Fibroblast of peridontal ligament (primary cell): ENCODE results near the gene SLC25A5.
"Not testable (repeated sequence)": the region's sequence is repeated elsewhere in the genome, so short reads cannot be mapped to it uniquely, and the experiment has no call there.

ENCODE experiments used
- DNase-seq: peaks from one replicate; pipeline ENCODE4 v3.0.0-alpha.2; 2010; ENCODE audit errors: extremely low read depth

SLC25A5 gene

DNA sequence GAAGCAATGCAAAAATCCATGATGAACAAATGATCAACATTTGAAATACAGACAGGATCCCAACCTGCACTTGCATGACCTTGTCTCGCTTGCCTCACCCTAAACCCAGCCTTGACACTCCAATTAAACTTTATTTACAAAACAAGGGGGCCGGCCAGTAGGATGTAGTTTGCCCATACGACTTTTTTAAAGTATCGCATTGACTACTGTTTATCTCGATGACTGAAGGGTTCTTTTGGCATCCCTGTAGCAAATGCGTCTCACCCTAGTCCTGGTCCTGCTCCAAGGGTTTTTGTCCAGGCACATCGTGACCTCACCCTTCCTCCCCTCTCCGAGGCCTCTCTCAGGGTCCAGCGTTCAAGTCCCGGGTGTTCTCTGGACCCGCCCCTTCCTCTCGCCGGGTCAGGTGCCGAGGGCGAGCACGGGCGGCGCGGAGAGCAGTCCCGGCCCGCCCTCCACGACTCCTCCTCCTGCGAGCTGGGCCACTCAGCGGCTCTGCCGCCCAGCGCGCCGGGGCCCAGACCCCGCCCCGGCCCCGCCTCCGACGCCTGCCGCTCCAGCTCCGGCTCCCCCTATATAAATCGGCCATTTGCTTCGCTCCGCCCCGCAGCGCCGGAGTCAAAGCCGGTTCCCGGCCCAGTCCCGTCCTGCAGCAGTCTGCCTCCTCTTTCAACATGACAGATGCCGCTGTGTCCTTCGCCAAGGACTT lies at the start of gene SLC25A5:
Gene SLC25A5, plus strand, starts transcription at position 603 of the 709 bp plus-strand sequence. Its CDS starts 72 bp downstream, at position 675.
- DNase-seq: peak; percentile 59

DNA sequence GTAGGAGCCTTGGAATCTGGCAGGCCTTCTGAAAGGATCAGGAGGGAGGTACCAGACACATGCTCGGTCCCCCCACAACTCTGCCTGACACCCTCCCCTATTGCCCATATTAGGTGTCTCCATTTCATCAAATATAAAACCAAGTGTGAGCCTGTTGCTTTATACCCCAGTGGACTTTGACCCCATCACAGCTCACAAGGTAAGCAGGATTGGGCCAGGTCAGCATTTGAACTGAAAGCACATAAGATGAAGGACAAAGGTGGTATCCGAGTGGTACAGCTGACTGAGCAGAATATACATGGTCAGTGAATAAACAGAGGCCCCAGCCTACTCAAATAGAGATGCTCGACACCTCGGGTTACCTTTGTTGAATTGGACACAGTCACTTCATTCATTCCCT lies 49.1 kb upstream of the SLC25A5 start:
- no peak for DNase-seq

DNA sequence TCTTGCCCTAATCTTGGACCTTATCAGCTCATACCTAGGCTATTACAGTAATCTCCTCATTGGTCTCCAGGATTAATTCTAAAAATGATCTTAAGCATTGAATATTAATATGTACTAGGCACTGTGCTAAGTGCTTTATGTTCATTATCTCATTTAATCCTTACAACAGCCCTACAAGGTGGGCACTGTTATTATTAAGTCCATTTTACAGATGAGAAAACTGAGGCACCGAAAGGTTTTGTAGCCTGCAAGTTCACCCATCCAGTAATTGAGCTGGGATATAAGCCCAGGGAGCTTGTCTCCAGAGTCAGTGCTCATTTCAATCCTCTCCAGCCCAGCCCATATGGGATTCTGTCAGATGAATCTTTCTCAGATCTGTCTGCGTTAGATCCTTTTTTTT lies 48.3 kb upstream of the SLC25A5 start:
- no peak for DNase-seq

DNA sequence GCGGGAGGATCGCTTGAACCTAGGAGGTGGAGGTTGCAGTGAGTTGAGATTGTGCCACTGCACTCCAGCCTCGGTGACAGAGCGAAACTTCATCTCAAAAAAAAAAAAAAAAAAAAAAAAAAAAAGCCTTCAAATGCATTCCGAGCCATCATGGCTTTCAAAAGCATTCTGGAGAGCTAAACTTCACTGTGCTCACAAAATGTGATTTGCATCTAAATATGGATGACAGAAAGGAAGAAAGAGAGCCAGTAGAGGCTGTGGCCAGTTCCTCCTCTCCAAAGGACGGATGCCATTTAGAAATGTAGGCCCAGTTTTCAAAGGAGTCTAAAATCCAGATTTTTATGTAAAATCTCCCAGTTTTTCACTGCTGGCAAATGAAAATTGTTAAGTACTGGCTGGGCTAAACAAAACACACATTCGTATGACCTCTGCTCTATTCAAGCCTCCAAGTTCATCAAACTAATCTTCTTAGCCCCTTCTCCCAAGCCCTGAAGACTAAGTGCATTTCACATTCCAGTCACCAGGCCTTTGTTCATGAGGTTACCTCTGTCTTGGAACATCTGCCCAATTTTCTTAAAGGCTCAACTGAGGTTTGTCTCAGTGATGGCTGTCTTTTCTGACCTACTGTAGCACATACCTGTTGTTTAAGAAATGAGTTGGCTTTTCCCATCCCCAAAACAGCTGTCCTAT lies 47.1 kb upstream of the SLC25A5 start:
- DNase-seq: no peak

DNA sequence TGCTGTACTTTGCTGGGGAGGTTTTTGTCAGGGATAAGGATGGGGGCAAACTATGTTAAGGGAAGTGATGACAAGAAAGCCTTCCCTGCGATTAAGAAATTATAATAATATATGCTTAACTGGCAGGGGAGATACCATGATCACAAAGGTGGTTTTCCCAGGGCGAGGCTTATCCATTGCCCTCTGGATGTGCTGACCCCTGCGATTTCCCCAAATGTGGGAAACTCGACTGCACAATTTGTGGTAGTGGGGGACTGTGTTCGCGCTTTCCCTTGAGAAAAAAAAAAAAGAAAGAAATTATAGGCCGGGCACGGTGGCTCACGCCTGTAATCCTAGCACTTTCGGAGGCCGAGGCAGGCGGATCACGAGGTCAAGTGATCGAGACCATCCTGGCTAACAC lies 44.6 kb upstream of the SLC25A5 start:
- no peak for DNase-seq

DNA sequence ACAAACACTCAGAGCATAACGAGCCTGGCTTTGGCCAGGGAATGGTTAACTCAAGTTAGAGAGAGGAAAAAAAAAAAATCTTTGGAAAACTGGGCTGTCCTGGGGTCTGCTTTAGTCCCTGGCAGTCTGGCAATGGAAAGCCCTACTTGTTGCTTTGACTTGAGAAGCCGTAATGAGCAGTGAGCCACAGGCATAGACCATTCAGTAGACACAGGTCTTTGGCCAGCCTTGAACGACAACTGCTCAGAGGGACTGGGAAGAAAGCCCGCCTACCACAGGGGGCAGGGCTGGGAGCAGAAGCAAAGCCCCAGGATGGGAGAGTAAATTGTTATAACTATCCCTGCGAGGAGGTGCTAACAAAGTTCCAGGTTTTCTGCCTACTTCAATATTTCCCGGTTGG lies 43.2 kb upstream of the SLC25A5 start:
- no peak for DNase-seq

DNA sequence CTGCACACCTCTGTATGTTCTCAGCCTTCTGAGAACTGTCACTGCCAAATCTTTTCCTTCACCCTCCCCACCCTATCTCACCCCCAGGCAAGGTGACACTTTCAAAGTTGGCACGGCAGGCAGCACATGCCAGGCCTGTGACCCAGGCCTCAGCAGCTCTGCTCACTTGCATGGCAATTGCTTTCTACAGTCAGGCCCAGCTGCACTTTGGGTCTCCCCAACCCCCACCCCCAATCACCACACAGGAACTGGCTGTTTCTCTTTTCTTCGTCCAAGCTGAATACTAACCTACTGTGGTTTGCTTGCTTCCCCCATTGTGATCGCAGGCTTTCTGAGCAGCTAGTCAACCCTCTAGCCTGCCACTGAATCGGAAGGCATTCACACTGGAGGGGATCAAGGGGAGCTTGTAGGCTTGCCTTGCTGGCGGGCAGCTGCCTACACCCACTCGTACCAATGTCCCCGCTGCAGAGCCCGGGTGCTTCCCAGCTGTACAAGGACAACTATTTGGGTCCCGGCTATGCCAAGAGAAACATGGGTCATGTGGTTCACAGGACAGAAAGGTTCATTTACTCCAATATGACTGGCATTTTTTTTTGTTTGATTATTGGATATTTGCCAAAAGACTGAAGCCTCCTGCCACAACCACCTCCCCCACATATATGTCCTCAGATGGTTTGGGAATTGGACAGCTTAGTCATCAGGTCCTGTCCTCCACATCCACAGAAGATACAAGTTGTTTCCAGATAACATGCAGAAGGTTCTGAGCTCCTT lies 41.0 kb upstream of the SLC25A5 start:
- no peak for DNase-seq

DNA sequence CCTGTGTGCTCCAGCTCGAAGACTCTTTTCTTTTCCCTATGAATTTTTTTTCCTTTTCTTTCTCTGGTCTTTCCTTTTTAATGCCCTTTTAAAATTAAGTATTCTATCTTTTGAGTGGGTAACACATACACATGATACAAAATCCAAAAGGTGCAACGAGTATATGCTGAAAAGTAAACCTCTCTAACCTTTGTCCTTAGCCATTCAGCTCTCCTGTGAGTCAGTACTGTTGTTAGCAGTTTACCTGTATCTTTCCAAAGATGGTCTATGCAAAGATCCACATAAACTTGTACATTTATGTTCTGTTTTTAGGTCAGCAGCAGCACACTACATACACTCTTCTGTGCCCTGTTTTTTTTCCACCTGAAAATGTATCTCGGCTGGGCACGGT lies 40.5 kb upstream of the SLC25A5 start:
- DNase-seq: no peak

DNA sequence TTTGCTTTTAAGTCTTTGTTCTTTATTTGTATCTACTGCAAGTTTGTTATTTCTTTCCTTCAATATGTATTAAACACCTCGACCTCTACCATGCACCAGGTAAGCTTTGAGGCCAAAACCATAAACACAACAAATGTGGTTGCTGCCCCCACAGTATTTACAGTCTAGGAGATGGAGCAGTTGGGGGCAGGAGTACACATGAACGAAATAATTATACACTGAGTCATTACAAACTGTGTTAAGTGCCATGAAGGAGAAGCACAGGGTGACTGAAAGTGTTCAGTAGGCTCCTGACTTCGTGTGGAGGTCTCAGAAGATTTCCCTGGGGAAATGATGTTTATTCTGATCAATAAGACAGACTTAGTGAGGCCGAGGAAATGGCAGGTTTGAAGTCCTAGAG lies 38.8 kb upstream of the SLC25A5 start:
- DNase-seq: no peak

DNA sequence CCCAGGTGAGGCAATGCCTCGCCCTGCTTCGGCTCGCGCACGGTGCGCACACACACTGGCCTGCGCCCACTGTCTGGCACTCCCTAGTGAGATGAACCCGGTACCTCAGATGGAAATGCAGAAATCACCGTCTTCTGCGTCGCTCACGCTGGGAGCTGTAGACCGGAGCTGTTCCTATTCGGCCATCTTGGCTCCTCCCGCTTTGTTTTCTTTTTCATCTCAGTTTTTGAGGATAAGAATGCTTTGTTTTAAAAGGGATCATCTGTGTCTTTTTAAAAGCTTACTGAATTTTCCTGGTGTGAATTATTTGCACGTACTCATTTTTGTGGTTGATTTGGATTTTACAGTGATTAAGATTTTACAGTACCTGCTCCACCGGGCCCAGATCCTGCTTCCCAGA lies 26.9 kb upstream of the SLC25A5 start:
- not testable (repeated sequence) for DNase-seq

DNA sequence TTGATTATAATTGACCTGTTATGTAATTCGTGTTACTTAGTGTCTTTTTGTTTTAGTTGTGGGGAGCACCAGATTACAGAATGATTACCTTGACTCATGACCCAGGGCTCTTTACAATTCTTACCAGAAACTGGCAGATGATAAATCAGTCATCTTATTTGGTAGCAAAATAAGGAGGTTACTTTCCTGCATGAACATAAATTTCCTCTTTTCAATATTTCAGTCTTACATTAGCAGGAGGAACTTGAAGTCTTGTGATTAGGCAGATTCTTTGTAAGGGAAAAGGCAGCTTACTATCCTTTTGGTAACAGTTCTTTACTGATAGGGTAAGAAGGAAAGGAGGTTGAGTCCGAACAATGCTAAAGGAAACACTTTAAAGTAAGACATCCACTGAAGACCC lies 26.0 kb upstream of the SLC25A5 start:
- DNase-seq: no peak

DNA sequence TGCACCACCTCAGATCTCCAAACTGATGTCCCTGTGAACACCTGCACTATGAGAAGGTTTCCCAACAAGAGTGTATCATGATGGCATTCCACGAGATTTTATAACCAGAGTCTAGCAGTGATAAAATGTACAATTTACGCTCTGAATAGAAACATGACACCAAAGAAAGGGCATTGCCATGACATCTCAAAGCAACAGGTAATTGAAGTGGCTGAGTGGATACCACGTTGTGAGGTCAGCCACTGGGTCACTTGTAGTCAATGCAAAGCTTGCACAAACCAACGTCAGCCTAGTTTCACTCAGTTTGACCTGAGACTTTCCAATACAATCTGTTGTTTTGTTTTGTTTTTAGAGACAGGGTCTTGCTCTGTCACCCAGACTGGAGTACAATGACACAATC lies 15.0 kb upstream of the SLC25A5 start:
- no peak for DNase-seq

DNA sequence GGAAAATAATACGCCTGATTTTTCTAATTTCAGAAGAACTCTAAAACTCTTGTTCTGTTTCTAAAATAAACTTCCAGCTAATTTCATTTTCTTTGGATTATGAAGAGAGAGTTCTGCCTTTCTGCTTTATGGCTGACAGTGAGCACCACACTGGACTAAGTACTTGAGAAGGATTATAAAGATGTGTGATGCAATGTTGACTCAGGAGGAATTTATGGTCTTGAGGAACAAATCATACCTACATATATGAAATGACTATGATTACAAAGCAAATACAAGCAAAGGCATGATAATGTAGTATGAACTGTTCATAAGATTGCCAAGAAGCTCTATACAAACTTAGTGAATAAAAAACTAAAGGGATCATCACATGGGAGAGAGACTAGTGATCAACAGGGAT lies 13.0 kb upstream of the SLC25A5 start:
- DNase-seq: peak; percentile 14

DNA sequence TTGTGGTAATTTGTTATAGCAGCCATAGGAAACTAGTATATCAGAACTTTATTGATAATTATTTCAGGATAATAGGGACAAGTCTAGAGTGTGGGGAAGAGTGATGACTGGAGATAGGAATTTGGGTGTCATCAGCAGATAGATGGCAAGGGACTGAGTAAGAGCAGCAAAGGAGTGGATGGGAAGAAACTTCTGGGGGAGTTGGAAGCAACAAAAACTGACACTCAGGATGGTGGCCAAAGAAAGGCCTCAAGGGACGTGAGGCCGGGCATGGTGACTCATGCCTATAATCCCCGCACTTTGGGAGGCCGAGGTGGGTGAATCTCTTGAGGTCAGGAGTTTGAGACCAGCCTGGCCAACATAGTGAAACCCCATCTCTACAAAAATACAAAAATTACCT lies 9.1 kb upstream of the SLC25A5 start:
- DNase-seq: peak; percentile 10

DNA sequence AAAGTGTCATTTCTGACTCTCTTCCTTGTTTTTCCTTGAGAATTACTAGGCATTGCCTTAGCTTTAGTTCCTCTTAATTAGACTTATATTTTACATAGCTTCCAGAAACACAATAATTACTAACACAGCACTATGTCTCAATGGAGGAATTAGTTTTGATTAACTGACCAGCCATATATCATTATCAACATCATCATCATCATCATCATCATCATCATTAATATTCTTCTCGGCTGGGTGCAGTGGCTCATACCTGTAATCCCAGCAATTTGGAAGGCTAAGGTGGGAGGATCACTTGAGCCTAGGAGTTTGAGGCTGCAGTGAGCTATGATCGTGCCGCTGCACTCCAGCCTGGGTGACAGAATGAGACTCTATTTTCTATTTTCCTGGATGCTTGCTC lies 2.7 kb upstream of the SLC25A5 start:
- DNase-seq: no peak

DNA sequence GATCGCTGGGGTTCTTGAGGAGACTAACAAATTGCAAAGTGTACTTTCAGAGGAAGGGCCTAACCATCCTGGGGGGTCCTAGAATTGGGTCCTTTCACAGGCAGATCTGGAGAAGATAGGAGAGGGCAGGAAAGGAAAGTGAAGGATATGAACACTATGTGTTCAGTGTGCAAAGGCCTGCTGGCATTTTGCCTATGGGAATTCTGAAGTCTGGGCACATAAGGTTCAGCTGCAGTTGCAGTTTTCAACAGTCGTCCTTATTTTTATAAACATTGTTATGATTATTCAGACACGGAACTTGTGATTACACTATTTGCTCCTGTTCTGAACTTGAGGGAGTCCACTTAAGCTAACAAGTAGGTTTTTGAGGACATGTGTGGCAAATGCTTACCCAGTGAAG lies 1.3 kb upstream of the SLC25A5 start:
- no peak for DNase-seq

DNA sequence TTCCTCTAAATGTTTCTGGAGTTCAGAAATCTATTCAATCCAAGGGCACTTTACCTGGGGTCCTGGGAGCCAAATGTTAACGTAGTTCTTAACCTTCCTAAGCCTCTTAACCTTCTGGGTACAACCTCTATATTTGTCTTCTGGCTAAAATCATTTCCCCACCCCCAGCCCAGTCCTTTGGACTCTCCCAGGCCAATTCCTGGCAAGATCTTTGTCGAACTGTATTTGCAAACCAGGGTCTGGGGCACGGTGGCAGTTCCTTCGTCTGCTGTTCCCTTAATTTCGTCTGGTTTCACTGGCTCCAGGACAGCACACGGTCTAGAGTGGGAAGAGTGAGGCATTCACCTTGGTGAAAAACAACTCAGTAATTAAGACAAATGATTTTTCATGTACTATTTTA lies 811 bp upstream of the SLC25A5 start:
- DNase-seq: no peak

DNA sequence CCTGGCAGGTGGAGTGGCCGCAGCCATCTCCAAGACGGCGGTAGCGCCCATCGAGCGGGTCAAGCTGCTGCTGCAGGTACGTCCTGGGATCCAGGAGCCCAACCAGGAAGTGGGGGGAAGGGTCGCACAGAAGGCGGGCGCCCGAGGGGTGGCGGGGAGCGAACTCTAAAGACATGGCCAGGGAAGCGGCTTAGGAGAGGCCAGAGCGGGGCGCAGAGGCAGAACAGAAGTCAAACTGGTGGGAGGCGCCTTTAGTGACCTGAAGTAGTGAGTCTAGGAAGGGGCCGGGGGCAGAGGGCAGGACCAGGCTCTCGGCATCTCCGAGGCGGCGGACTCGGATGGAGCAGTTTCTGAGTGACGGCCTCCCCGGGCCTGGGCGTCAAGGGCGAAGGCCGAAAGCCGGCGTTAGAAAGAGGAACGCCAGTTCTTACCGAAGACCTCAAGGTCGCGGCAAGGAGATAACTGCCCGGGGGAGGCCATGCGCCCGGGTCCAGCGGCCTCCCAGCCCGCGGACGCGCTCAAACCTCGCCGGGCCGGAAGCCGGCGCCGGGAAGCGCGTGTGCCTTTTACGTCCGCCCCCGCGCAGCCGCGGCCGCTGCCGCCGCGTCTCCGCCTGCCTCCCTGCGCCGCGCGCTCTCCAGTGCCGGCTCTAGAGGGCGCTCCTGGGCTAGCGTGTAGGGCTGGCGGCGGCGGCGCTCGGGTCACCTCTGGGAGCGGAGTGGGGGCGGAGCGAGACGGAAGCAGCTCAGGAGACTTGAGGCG lies 488 bp downstream of the SLC25A5 start:
- DNase-seq: peak; percentile 65

DNA sequence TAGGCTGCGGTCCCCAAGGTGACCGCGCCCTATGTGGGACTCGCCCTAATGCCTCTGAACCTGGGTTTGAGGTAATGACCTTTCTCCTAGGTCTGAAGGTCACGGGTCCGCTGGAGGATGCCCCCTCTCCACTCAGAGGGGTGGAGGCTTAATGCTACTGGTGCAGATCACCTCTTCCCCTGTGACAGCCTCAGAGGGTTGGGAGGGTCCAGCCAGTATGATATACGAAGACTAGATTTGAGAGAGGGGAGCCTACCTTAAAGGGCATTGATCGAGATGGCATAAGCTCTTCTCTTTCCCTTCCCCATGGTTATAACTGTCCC lies 1.0 kb downstream of the SLC25A5 start:
- no peak for DNase-seq

DNA sequence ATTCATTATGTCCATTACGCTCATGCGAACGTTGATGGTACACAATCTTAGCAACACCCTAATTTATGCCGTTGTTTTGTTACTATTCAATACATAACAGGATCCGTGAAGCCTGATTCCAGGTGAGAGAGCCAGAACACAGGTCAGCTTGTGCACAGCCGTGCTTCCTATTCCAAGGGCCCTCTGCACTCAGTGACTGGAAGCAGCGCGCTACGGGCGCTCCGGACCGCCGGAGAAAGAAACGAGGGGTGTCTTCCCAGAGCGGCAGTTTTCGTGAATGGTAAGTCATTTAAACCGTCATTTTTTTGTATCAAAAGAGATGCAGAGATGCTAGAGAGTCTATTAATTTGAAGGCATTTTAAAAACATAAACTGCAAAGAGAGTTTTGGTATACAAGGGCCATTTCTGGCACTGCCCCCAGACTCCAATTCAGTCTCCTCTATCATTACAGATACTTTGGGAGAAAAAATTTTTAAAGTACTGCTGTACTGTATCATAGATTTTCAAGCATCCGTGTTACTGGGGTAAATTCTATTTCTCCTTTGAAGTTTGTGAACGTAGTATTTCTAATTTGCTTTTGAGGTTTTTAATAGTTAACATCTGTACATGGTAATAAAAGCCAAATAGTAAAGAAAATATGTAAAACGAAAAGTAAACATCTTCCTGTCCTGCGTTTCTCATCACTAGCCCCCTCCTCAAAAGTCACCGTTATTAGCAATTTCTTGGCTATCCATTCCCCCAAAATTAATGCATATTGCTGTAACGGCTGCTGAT lies 6.6 kb downstream of the SLC25A5 start:
- no peak for DNase-seq

DNA sequence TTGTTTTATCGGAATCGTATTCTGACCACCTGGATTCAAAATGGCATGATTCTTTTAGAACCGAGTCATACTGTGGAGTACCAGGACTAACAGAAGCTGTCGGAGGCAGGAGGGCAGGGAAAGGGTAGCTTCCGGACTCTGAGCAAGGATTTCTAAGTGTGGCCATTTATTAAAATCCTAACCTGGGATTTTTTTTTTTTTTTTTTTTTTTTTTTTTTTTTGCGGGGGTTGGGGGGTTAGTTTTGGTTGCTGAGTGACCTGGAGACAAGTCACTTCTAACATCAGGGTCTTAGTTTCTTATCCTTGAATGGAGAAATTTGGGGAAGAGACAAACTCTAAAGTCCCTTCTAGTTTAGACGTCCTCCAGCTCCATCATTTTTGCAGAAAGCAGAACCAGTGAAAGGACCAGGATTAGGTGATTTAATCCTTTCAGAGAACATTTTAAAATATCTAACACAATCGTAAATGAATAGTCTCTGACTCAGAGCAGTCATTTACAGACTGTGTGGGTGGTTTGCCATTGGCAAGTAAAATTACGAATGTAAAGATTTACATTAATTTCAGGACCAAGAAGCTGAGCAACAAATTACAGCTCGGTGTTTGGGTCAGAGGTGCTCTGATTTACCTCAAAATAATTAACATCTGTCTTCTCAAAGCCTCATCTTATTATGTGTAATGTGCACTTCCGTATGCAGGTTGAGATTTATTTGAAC lies 7.3 kb downstream of the SLC25A5 start:
- no peak for DNase-seq
